ENCODE data around the gene NKX6-1. TPM values are rescaled to one million over a fixed set of nuclear protein-coding genes. Genes with fewer than 3 reads are reported as not detected.

The NKX6-1 gene
- polyA plus RNA-seq, 1 donor from 2014 or later, result 20.1 TPM

DNA sequence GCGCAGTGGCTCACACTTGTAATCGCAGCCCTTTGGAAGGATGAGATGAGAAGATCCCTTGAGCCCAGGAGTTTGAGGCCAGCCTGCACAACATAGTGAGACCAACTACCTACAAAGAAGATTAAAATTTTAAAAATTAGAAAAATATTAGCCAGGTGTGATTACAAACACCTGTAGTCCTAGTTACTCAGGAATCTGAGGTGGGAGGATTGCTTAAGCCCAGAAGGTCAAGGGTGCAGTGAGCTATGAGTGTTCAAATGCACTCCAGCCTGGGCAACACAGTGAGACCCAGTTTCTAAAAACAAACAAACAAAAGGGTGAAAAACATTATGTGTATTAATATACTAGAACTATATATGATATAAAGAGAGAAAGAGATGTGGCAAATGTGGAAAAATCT is 36.8 kb upstream of the NKX6-1 start:
- H3K27ac ChIP-seq (ENCODE audit: low read length), result no peak overlapping the region
- H3K9me3 ChIP-seq (ENCODE audit: low read length), result no peaks in the 10 kb centered on the region
- H3F3A ChIP-seq (ENCODE audit: insufficient read depth, low read length, poor library complexity, severe bottlenecking), result no peaks in the 10 kb centered on the region
- TF ChIP-seq EP300 (conservative IDR thresholded peaks at IDR 0.05; ENCODE audit: poor library complexity, severe bottlenecking) (no peak), MXI1 (conservative IDR thresholded peaks at IDR 0.05; ENCODE audit: poor library complexity, severe bottlenecking) (no peak), RAD21 (conservative IDR thresholded peaks at IDR 0.05) (no peak), SMC3 (conservative IDR thresholded peaks at IDR 0.05; ENCODE audit: poor library complexity) (no peak), EZH2 (IDR thresholded peaks at IDR 0.05; ENCODE audit: borderline replicate concordance, insufficient read depth, low read length, poor library complexity, severe bottlenecking) (no peak), TAF1 (IDR thresholded peaks at IDR 0.05; ENCODE audit: low read depth) (no peak), POLR2AphosphoS5 (IDR thresholded peaks at IDR 0.05) (no peak)
- TF ChIP-seq, protein P1, sequence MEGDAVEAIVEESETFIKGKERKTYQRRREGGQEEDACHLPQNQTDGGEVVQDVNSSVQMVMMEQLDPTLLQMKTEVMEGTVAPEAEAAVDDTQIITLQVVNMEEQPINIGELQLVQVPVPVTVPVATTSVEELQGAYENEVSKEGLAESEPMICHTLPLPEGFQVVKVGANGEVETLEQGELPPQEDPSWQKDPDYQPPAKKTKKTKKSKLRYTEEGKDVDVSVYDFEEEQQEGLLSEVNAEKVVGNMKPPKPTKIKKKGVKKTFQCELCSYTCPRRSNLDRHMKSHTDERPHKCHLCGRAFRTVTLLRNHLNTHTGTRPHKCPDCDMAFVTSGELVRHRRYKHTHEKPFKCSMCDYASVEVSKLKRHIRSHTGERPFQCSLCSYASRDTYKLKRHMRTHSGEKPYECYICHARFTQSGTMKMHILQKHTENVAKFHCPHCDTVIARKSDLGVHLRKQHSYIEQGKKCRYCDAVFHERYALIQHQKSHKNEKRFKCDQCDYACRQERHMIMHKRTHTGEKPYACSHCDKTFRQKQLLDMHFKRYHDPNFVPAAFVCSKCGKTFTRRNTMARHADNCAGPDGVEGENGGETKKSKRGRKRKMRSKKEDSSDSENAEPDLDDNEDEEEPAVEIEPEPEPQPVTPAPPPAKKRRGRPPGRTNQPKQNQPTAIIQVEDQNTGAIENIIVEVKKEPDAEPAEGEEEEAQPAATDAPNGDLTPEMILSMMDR (IDR thresholded peaks at IDR 0.05; ENCODE audit: poor library complexity, severe bottlenecking), result no peak
- TF ChIP-seq, protein P2, sequence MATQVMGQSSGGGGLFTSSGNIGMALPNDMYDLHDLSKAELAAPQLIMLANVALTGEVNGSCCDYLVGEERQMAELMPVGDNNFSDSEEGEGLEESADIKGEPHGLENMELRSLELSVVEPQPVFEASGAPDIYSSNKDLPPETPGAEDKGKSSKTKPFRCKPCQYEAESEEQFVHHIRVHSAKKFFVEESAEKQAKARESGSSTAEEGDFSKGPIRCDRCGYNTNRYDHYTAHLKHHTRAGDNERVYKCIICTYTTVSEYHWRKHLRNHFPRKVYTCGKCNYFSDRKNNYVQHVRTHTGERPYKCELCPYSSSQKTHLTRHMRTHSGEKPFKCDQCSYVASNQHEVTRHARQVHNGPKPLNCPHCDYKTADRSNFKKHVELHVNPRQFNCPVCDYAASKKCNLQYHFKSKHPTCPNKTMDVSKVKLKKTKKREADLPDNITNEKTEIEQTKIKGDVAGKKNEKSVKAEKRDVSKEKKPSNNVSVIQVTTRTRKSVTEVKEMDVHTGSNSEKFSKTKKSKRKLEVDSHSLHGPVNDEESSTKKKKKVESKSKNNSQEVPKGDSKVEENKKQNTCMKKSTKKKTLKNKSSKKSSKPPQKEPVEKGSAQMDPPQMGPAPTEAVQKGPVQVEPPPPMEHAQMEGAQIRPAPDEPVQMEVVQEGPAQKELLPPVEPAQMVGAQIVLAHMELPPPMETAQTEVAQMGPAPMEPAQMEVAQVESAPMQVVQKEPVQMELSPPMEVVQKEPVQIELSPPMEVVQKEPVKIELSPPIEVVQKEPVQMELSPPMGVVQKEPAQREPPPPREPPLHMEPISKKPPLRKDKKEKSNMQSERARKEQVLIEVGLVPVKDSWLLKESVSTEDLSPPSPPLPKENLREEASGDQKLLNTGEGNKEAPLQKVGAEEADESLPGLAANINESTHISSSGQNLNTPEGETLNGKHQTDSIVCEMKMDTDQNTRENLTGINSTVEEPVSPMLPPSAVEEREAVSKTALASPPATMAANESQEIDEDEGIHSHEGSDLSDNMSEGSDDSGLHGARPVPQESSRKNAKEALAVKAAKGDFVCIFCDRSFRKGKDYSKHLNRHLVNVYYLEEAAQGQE (IDR thresholded peaks at IDR 0.05; ENCODE audit: borderline replicate concordance), result no peak
- H2AFZ ChIP-seq (ENCODE audit: low read depth, low read length), result no peak overlapping the region
- H4K20me1 ChIP-seq (ENCODE audit: insufficient read depth), result no peaks in the 10 kb centered on the region
- no peak overlapping the region for H3K4me2 ChIP-seq (ENCODE audit: low read length)
- no peaks in the 10 kb centered on the region for H3K36me3 ChIP-seq (ENCODE audit: insufficient read depth, low read length)
- no peak overlapping the region for H3K4me3 ChIP-seq (ENCODE audit: low read length)
- H3K9me2 ChIP-seq (ENCODE audit: insufficient read depth, low read length), result no peaks in the 10 kb centered on the region
- no peaks in the 10 kb centered on the region for H3K79me2 ChIP-seq (replicated peaks; ENCODE audit: insufficient read depth, low read length)
- no peak overlapping the region for H3K9ac ChIP-seq (ENCODE audit: low read length)
- no peaks in the 10 kb centered on the region for H3K27me3 ChIP-seq (ENCODE audit: insufficient read depth, low read depth, low read length)

DNA sequence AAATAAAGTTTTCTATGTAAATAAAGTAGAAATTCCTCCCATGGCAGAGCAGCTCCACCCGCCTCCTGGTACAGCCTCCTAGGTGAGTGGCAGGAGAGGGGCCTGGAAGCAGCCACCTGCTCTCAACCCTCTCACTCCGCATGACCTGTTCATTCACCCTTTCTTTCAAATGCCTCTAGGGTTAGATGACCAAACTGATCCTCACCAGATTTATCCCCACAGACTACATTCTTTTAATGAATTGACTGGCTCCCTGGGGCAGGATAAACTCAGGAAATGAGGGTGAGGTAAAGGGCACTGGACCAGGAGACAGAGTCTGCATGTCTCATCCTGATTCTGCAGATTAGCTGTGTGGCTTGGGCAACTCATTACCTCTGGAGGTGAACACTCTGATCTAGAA is 32.6 kb upstream of the NKX6-1 start:
- no peak for TF ChIP-seq MXI1 (conservative IDR thresholded peaks at IDR 0.05; ENCODE audit: poor library complexity, severe bottlenecking)
- TF ChIP-seq POLR2AphosphoS5 (IDR thresholded peaks at IDR 0.05), result no peak
- TF ChIP-seq TAF1 (IDR thresholded peaks at IDR 0.05; ENCODE audit: low read depth), result no peak
- TF ChIP-seq, protein P2 (IDR thresholded peaks at IDR 0.05; ENCODE audit: borderline replicate concordance), result no peak
- TF ChIP-seq, protein P1 (IDR thresholded peaks at IDR 0.05; ENCODE audit: poor library complexity, severe bottlenecking), result no peak
- TF ChIP-seq RAD21 (conservative IDR thresholded peaks at IDR 0.05), result no peak
- TF ChIP-seq EP300 (conservative IDR thresholded peaks at IDR 0.05; ENCODE audit: poor library complexity, severe bottlenecking), result no peak
- TF ChIP-seq SMC3 (conservative IDR thresholded peaks at IDR 0.05; ENCODE audit: poor library complexity), result no peak
- TF ChIP-seq EZH2 (IDR thresholded peaks at IDR 0.05; ENCODE audit: borderline replicate concordance, insufficient read depth, low read length, poor library complexity, severe bottlenecking), result no peak
- Histone ChIP-seq H3K27me3 (ENCODE audit: insufficient read depth, low read depth, low read length) (no peaks in the 10 kb centered on the region), H3K4me3 (ENCODE audit: low read length) (no peak overlapping the region), H3K9me2 (ENCODE audit: insufficient read depth, low read length) (no peaks in the 10 kb centered on the region), H3K4me2 (ENCODE audit: low read length) (no peak overlapping the region), H2AFZ (ENCODE audit: low read depth, low read length) (no peak overlapping the region), H3K36me3 (ENCODE audit: insufficient read depth, low read length) (no peaks in the 10 kb centered on the region), H3K79me2 (replicated peaks; ENCODE audit: insufficient read depth, low read length) (no peaks in the 10 kb centered on the region), H4K20me1 (ENCODE audit: insufficient read depth) (no peaks in the 10 kb centered on the region), H3F3A (ENCODE audit: insufficient read depth, low read length, poor library complexity, severe bottlenecking) (no peaks in the 10 kb centered on the region), H3K9me3 (ENCODE audit: low read length) (no peaks in the 10 kb centered on the region), H3K9ac (ENCODE audit: low read length) (no peak overlapping the region), H3K27ac (ENCODE audit: low read length) (no peak overlapping the region)
